Tibial nerve (tissue), 4 donors: ENCODE measurements around the gene WT1. TPM values are rescaled to one million over a fixed set of nuclear protein-coding genes. Genes with fewer than 3 reads are reported as not detected.

Source experiments
- DNase-seq, 2 donors: peaks; one replicate each; pipeline ENCODE4 v3.0.0-alpha.2; 2019; ENCODE audit warnings: low spot score in 2 of 2
- H3K27ac ChIP-seq, 4 donors: fragments of 200-600 bp; sonication (generic) in 3 of 4; one replicate each; pipeline ENCODE4 v1.5.1; 2017 to 2019; ENCODE audit warnings: mild to moderate bottlenecking in 1 of 4
- H3K27me3 ChIP-seq, 2 donors: fragments of 200-600 bp; sonication (generic) in 1 of 2; one replicate each; pipeline versions ENCODE4 v1.5.1 to v1.6.0; 2017 to 2019
- H3K36me3 ChIP-seq, 3 donors: fragments of 200-600 bp; sonication (generic); one replicate each; pipeline ENCODE4 v1.5.1; 2018 to 2019
- H3K4me1 ChIP-seq, 4 donors: fragments of 200-600 bp; sonication (generic) in 3 of 4; one replicate each; pipeline ENCODE4 v1.5.1; 2017 to 2019
- H3K4me3 ChIP-seq, 4 donors: fragments of 200-600 bp; sonication (generic) in 3 of 4; one replicate each; pipeline ENCODE4 v1.5.1; 2017 to 2019; ENCODE audit warnings: mild to moderate bottlenecking in 1 of 4, moderate library complexity in 1 of 4
- H3K9me3 ChIP-seq, 4 donors: fragments of 200-600 bp; sonication (generic) in 3 of 4; one replicate each; pipeline ENCODE4 v1.5.1; 2017 to 2019
- EP300 ChIP-seq, 2 donors: sonication (generic); formaldehyde crosslinking; IDR thresholded peaks; one replicate each; pipeline ENCODE4 v1.6.1; 2017; ENCODE audit warnings: antibody characterized with exemption in 2 of 2, mild to moderate bottlenecking in 1 of 2
- POLR2A ChIP-seq, 2 donors: fragments of 450-650 bp; IDR thresholded peaks; one replicate each; pipeline ENCODE4 v1.6.1; 2017; ENCODE audit warnings: antibody characterized with exemption in 2 of 2, mild to moderate bottlenecking in 2 of 2, moderate library complexity in 2 of 2
- WGBS, 2 donors: methylation state at CpG; one replicate each; pipeline ENCODE4 v1.1.5; 2018; 5-methylcytosine and 5-hydroxymethylcytosine counted together
- total RNA-seq, 4 donors: library from RNA; depleted of rRNA; stranded (reverse); fragments of >200 nt; gene quantifications; one replicate each; pipeline ENCODE4 v1.1.0, GENCODE V29; 2016
- TF ChIP-seq, protein P1 (sequence below), 5 experiments: fragments of 200-600 bp in 3 of 5; fragments of 450-650 bp in 2 of 5; sonication (generic) in 3 of 5; IDR thresholded peaks; one replicate each; pipeline ENCODE4 v1.5.1; 2016 to 2019; ENCODE audit warnings: antibody characterized with exemption in 5 of 5, mild to moderate bottlenecking in 3 of 5, moderate library complexity in 2 of 5

WT1 gene
- total RNA-seq, 4 donors from 2014 or later, result not detected

DNA sequence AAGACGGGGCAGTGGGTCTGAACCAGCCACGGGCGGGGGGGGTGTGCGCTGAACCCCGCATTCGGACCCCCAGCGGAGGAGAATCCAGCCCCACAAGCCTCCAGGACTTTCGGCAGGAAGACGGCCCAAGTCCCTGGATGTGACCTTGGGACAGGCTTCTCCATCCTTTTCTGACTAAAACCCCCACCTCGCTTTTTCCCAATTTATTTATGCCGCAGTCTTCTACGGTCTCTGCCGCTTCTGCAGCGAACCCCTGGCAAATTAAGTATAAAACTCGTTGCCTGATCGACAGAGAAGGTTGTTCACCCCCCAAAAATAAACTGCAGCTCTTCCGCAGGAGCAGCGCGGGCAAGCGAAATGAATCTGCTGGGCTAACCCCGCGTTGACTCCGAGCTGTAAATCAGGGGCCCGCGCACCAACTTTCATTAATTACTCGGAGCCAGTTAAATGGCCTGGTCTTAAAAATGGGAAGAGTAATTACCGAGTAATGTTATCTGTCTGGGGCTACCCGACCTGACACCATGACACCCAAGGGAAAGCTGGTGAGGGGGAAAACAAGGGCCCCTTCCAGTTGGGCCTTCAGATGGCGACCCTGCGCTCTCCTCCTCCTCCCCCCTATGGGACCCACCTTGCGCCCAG is 6.6 kb downstream of the WT1 start:
- no peak overlapping the region for H3K27ac ChIP-seq
- 14 to 16% methylated on average over 24 to 31 of the region's 31 CpGs for WGBS, 2 donors
- peaks cover 0 to 46% (median 0%) of the 10 kb centered on the region in 4 donors for H3K4me1 ChIP-seq
- H3K27me3 ChIP-seq, result peaks cover 2 to 100% of the 10 kb centered on the region in 2 donors
- no peak for DNase-seq
- no peaks in the 10 kb centered on the region for H3K36me3 ChIP-seq
- TF ChIP-seq POLR2A (IDR thresholded peaks at IDR 0.05) (no peak), EP300 (IDR thresholded peaks at IDR 0.05) (no peak)
- TF ChIP-seq, protein P1, sequence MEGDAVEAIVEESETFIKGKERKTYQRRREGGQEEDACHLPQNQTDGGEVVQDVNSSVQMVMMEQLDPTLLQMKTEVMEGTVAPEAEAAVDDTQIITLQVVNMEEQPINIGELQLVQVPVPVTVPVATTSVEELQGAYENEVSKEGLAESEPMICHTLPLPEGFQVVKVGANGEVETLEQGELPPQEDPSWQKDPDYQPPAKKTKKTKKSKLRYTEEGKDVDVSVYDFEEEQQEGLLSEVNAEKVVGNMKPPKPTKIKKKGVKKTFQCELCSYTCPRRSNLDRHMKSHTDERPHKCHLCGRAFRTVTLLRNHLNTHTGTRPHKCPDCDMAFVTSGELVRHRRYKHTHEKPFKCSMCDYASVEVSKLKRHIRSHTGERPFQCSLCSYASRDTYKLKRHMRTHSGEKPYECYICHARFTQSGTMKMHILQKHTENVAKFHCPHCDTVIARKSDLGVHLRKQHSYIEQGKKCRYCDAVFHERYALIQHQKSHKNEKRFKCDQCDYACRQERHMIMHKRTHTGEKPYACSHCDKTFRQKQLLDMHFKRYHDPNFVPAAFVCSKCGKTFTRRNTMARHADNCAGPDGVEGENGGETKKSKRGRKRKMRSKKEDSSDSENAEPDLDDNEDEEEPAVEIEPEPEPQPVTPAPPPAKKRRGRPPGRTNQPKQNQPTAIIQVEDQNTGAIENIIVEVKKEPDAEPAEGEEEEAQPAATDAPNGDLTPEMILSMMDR (IDR thresholded peaks at IDR 0.05), result no peak
- no peak overlapping the region for H3K4me3 ChIP-seq
- no peaks in the 10 kb centered on the region for H3K9me3 ChIP-seq

DNA sequence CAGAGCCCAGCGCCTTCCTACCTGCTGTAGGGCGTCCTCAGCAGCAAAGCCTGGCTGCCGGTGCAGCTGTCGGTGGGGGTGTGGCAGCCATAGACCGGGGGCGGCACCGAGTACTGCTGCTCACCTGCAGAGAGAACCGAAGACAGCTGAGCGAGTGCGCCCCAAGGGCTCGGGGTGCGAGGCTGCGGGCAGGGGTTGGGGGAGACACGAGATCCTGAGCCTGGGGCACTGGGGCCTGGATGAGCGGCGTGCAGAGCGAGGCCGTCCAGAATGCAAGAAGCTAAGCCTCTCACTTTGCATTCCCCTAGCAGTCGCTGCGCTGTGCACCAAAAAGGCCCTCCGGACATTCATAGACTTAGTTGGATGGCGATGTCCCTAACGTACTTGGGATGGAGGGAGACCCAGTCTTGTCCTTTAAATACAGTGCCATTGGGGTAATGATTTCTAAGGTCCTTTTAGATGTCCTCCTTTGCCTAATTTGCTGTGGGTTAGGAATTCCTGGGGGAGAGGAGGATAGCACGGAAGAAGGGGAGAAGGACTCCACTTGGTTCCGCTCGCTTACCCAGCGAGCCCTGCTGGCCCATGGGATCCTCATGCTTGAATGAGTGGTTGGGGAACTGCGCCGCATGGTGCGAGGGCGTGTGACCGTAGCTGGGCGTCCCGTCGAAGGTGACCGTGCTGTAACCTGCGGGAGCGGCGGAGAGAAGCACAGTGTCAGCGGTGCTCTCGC is 7.2 kb downstream of the WT1 start:
- H3K27me3 ChIP-seq, result peaks cover 2 to 100% of the 10 kb centered on the region in 2 donors
- WGBS, 2 donors, result 7 to 13% methylated on average over 33 to 41 of the region's 41 CpGs
- no peak for DNase-seq

DNA sequence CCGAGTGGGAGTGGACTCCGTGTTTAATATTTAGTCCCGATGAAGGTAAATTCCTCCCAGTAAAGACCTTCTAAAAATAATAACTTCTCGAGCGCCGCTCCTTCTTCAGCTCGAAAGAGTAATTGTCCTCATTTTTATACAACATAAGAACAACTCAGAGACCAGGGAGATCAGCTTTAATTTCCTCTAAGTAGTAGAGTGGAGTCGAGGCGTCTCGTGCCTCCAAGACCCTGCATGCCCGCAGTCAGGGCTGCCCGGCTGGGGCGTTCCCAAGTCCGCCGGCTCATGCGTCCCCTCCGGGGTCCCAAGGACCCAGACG is 7.8 kb downstream of the WT1 start:
- Histone ChIP-seq H3K36me3 (no peaks in the 10 kb centered on the region), H3K4me1 (peaks cover 0 to 35% (median 0%) of the 10 kb centered on the region in 4 donors), H3K9me3 (no peaks in the 10 kb centered on the region), H3K27ac (no peak overlapping the region), H3K4me3 (no peak overlapping the region), H3K27me3 (peaks cover 2 to 97% of the 10 kb centered on the region in 2 donors)
- DNase-seq, result no peak
- TF ChIP-seq POLR2A (IDR thresholded peaks at IDR 0.05), result no peak
- TF ChIP-seq EP300 (IDR thresholded peaks at IDR 0.05), result no peak
- TF ChIP-seq, protein P1 (IDR thresholded peaks at IDR 0.05), result no peak
- WGBS, 2 donors, result 6 to 11% methylated on average over 12 to 18 of the region's 18 CpGs

More for the DNA sequence above, 7.2 kb downstream of the WT1 start:
- Histone ChIP-seq H3K4me3 (no peak overlapping the region), H3K36me3 (no peaks in the 10 kb centered on the region), H3K4me1 (peaks cover 0 to 39% (median 0%) of the 10 kb centered on the region in 4 donors), H3K27ac (no peak overlapping the region), H3K9me3 (no peaks in the 10 kb centered on the region)
- TF ChIP-seq, protein P1 (IDR thresholded peaks at IDR 0.05), result no peak
- no peak for TF ChIP-seq POLR2A (IDR thresholded peaks at IDR 0.05)
- no peak for TF ChIP-seq EP300 (IDR thresholded peaks at IDR 0.05)

- Histone ChIP-seq H3K27me3 (peaks cover 2 to 93% of the 10 kb centered on the region in 2 donors), H3K4me1 (peaks cover 0 to 35% (median 0%) of the 10 kb centered on the region in 4 donors), H3K27ac (no peak overlapping the region), H3K36me3 (no peaks in the 10 kb centered on the region), H3K9me3 (no peaks in the 10 kb centered on the region), H3K4me3 (no peak overlapping the region)
- no peak for DNase-seq
- WGBS, 2 donors, result 3 to 4% methylated on average over 56 to 59 of the region's 59 CpGs
- TF ChIP-seq, protein P1 (IDR thresholded peaks at IDR 0.05), result no peak
- TF ChIP-seq POLR2A (IDR thresholded peaks at IDR 0.05) (no peak), EP300 (IDR thresholded peaks at IDR 0.05) (no peak)
Observed at GRCh38 chr11:32426819-32427615, 8.3 kb downstream of the WT1 start.
